ENCODE data around the gene CLEC4D. TPM values are rescaled to one million over a fixed set of nuclear protein-coding genes. Genes with fewer than 3 reads are reported as not detected.

The CLEC4D gene
- total RNA-seq, 1 donor from 2014 or later = not detected

DNA sequence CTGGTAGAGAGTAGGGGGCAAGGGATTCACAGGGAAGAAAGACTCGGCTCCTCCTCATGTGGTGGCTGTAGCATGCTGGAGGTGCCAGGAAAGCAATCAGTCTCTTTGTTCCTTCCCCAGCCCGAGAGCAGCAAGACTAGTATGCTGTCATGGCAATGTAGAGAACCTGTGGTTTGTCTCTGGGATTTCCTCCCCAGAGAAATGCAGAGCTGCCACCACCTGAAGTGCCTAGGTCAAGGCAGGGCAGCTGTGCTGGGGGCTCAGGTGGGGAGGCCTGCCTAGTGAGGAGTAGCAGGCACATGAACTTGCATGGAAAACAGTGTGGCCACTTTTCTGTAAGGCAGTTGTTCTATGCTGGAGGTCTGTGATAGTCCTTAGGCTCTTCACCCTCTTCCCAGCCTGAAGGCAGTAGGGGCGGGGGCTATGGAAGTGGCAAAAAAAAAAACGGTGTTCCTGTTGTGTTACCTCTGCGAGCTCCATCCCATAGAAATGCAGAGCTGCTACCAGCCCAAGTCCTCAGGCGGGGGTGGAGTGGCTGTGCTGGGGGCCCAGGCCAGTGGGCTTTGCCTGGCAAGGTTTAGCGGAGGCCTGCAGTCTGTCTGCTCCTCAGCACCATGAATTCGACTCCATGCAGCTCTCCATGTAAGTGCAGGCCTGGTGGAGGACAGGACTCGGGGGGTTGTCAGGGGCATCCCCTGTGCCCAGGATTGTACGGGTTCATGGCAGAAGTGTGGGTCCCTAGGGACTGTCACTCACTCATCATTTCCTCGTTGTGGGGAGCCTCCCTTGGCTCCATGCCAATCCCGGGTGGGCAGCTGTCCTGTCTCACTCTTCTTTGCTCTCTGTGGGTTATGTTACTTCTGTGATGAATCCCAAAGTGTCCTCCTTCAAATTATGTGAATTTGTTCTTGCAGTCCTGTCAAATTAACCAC lies 4.1 kb upstream of the CLEC4D start:
- no peaks in the 10 kb centered on the region for H3K36me3 Mint-ChIP-seq
- peaks cover 9% of the 10 kb centered on the region for H3K27me3 Mint-ChIP-seq
- H3K4me1 Mint-ChIP-seq (ENCODE audit: unreplicated experiment) = no peaks in the 10 kb centered on the region
- H3K4me3 Mint-ChIP-seq = no peak overlapping the region
- TF ChIP-seq, protein P1, sequence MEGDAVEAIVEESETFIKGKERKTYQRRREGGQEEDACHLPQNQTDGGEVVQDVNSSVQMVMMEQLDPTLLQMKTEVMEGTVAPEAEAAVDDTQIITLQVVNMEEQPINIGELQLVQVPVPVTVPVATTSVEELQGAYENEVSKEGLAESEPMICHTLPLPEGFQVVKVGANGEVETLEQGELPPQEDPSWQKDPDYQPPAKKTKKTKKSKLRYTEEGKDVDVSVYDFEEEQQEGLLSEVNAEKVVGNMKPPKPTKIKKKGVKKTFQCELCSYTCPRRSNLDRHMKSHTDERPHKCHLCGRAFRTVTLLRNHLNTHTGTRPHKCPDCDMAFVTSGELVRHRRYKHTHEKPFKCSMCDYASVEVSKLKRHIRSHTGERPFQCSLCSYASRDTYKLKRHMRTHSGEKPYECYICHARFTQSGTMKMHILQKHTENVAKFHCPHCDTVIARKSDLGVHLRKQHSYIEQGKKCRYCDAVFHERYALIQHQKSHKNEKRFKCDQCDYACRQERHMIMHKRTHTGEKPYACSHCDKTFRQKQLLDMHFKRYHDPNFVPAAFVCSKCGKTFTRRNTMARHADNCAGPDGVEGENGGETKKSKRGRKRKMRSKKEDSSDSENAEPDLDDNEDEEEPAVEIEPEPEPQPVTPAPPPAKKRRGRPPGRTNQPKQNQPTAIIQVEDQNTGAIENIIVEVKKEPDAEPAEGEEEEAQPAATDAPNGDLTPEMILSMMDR (conservative IDR thresholded peaks at IDR 0.05) = no peak
- H3K9me3 Mint-ChIP-seq = no peaks in the 10 kb centered on the region
- H3K27ac Mint-ChIP-seq = no peak overlapping the region
- DNase-seq (ENCODE audit: extremely low spot score, unreplicated experiment) = no peak

DNA sequence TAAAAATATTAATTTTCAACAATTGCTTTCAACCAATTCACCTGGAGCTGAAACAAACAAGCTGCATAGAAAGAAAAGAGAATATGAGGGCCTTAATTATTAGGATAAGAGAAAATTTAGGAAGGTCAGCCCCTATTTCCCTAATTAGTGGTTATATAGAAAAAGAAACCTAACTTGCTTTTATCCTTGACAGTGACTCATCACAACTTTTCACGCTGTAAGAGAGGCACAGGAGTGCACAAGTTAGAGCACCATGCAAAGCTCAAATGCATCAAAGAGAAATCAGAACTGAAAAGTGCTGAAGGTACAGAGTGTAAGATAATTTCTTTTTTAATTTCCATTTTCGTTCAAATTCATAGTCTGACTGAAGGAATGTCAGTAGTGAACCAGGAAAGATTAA lies 4.7 kb downstream of the CLEC4D start:
- DNase-seq (ENCODE audit: extremely low spot score, unreplicated experiment) = no peak
- Mint-ChIP-seq H3K27ac (no peak overlapping the region), H3K4me1 (ENCODE audit: unreplicated experiment) (no peaks in the 10 kb centered on the region), H3K9me3 (no peaks in the 10 kb centered on the region), H3K36me3 (no peaks in the 10 kb centered on the region), H3K27me3 (peaks cover 14% of the 10 kb centered on the region), H3K4me3 (no peak overlapping the region)
- TF ChIP-seq, protein P1 (conservative IDR thresholded peaks at IDR 0.05) = no peak

DNA sequence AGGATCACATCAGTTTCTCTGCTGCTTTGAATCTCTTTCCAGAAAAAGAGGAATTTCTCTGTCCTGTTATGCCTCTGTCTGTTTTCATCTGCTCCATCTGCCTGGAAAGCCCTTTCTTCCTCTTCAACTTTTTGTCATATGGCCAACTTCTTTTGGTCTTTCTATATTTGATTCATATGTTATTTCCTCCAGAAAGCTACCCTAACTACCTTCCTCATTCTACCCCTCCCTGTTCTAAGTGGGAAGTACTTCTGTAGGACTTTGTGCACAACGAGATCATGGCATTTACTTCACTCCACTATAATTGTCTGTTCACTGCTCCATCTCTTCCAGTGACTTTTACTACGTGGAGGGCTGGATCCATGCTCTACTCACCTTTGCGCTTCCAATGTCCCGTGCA lies 5.9 kb downstream of the CLEC4D start:
- Mint-ChIP-seq H3K9me3 (no peaks in the 10 kb centered on the region), H3K4me3 (no peak overlapping the region), H3K36me3 (no peaks in the 10 kb centered on the region), H3K4me1 (ENCODE audit: unreplicated experiment) (no peaks in the 10 kb centered on the region), H3K27me3 (peaks cover 18% of the 10 kb centered on the region), H3K27ac (no peak overlapping the region)
- TF ChIP-seq, protein P1 (conservative IDR thresholded peaks at IDR 0.05) = no peak
- no peak for DNase-seq (ENCODE audit: extremely low spot score, unreplicated experiment)

DNA sequence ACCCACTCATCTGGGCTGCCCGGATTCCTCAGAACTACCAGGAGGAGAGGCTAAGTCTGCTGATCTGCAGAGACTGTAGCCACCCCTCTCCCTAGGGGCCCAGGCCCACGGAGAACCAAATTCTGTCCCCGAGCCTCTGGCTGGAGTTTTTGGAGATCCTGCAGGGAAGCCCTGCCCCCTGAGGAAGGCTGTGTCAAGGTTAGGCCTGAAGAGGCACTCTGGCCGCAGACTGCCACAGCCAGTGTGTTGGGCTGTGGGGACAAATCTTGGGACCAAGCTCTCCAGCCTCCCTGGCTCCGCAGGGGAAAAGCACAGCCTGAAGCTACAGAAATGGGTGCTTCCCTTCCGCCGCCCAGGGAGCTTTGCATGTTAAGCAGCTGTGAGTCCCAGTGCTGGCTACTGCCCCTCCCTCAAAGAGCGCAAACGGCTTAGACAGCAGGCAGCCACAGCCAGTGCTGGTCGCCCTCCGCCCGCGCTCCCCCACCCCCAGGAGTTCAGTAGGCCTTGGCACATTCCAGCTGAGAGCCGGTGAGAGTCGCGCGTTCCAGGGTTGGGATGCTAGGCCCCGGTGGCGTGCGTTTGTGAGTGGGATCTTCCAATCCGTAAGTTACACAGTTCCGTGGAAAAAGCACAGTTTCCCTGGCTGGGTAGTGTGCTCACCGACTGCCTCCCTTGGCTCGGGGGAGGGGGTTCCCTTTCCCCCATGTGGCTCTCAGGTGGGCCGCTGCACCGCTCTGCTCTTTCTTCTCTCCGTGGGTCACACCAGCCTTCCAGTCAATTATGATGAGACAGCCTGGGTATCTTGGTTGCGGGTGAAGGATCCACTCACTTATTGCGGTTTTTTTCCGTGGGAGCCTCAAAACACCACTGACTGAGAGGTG lies 14.2 kb downstream of the CLEC4D start:
- peaks cover 6% of the 10 kb centered on the region for H3K9me3 Mint-ChIP-seq
- DNase-seq (ENCODE audit: extremely low spot score, unreplicated experiment) = no peak
- no peak overlapping the region for H3K27ac Mint-ChIP-seq
- H3K4me1 Mint-ChIP-seq (ENCODE audit: unreplicated experiment) = no peaks in the 10 kb centered on the region
- TF ChIP-seq, protein P1 (conservative IDR thresholded peaks at IDR 0.05) = no peak
- no peak overlapping the region for H3K4me3 Mint-ChIP-seq
- no peaks in the 10 kb centered on the region for H3K36me3 Mint-ChIP-seq
- peaks cover 18% of the 10 kb centered on the region for H3K27me3 Mint-ChIP-seq

DNA sequence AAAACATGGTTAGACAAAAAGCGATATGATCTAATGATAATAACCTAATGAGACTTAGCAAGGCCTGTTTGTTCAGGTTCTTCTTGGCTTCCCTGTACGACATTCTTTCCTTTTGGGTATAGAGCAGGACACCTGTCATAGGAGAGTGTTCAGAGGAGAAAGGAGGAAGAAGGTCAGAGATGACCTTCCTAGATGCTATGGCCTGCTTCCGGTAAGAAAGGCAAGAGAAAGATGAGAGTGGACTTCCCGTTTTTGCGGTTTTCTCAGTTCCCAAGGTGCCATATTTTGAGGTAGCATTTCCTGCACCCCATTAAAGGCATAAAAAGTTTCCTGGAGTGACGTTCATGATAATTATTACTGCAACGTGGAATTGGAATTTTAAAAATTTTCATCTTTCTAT lies 18.7 kb downstream of the CLEC4D start:
- no peak for DNase-seq (ENCODE audit: extremely low spot score, unreplicated experiment)
- peaks cover 18% of the 10 kb centered on the region for H3K27me3 Mint-ChIP-seq
- H3K36me3 Mint-ChIP-seq = no peaks in the 10 kb centered on the region
- no peak overlapping the region for H3K4me3 Mint-ChIP-seq
- no peak overlapping the region for H3K27ac Mint-ChIP-seq
- no peaks in the 10 kb centered on the region for H3K9me3 Mint-ChIP-seq
- H3K4me1 Mint-ChIP-seq (ENCODE audit: unreplicated experiment) = no peaks in the 10 kb centered on the region
- TF ChIP-seq, protein P1 (conservative IDR thresholded peaks at IDR 0.05) = no peak

All from type B pancreatic cell (in vitro differentiated cells).